ENCODE data around the gene ASTN2.

ASTN2 gene

DNA sequence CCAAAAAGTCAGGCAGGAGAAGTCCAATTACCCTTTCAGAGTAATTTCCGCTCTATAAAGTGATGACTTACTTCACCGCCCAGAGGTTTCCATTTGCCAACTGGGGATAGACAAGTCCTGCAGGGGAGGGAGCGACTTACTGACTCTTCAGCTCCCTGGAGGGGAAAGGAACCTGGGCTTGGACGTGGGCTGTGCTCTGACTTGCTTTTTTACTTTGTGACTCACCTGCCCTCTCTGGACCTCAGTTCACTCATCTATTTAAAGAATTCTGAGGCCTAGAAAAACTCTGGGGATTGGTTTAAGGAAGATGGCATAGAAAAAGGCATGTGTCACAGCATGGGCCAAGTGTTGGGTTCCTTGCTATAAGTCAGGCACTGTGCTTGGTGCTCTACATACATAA is 908.2 kb downstream of the ASTN2 start:
- Histone ChIP-seq H3K27me3 (ENCODE audit: insufficient read depth, low read length) (no peaks in the 10 kb centered on the region), H3K4me3 (ENCODE audit: low read length) (no peak overlapping the region), H3K36me3 (ENCODE audit: insufficient read depth, low read length) (no peaks in the 10 kb centered on the region), H2AFZ (ENCODE audit: low read depth, low read length) (no peak overlapping the region), H3K4me1 (ENCODE audit: insufficient read depth, low read length) (no peaks in the 10 kb centered on the region), H3K9me3 (ENCODE audit: low read length) (no peaks in the 10 kb centered on the region)

DNA sequence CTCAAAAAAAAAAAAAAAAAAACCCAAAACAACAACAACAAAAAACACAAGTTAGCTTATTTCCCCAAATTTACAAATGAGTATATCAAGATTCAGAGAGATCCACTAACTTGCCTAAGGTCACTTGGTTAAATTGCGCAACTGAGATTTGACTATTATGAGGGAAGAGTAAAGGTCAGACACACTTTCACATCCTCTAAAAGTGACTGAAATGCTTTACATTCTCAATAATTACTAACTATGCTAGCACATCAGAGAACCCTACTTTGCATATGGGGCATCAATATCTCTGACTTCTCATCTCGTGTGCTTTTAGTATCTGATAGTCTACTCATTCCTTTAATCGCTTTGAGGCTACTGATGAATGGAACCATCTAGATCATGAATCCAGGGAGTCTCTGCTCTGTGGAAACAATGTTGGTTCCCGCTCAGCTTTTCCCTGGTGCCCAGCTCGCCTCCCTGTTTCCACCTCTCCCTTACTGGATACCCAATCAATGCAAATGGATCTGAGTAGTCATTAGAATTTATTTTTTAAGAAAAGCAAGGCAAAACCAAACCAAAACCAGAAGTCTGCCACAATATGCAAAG is 909.9 kb downstream of the ASTN2 start:
- no peak overlapping the region for H3K4me3 ChIP-seq (ENCODE audit: low read length)
- no peak overlapping the region for H2AFZ ChIP-seq (ENCODE audit: low read depth, low read length)
- H3K4me1 ChIP-seq (ENCODE audit: insufficient read depth, low read length): peaks cover 3% of the 10 kb centered on the region
- H3K27me3 ChIP-seq (ENCODE audit: insufficient read depth, low read length): no peaks in the 10 kb centered on the region
- no peaks in the 10 kb centered on the region for H3K36me3 ChIP-seq (ENCODE audit: insufficient read depth, low read length)
- no peaks in the 10 kb centered on the region for H3K9me3 ChIP-seq (ENCODE audit: low read length)

DNA sequence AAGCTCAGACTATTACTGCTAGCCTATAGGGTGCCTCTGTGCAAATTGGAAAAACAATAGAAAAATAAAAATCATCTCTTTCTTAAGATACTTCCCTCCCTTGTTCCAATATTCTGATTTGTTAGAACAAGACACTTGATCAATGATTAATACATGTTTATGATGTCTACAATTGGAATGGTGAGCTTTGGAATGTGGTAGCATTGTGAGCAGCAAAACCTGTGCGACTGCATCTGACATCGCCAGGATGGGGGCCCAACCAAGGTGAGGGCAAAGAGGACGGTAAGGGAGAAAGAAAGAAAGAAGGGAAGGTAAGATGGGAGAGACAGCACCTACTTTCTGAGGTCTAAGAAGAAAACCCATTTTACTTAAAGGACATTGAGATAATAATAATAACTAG is 910.8 kb downstream of the ASTN2 start:
- Histone ChIP-seq H3K27me3 (ENCODE audit: insufficient read depth, low read length) (no peaks in the 10 kb centered on the region), H3K4me3 (ENCODE audit: low read length) (no peak overlapping the region), H3K4me1 (ENCODE audit: insufficient read depth, low read length) (peaks cover 4% of the 10 kb centered on the region), H3K9me3 (ENCODE audit: low read length) (no peaks in the 10 kb centered on the region), H3K36me3 (ENCODE audit: insufficient read depth, low read length) (no peaks in the 10 kb centered on the region), H2AFZ (ENCODE audit: low read depth, low read length) (no peak overlapping the region)

DNA sequence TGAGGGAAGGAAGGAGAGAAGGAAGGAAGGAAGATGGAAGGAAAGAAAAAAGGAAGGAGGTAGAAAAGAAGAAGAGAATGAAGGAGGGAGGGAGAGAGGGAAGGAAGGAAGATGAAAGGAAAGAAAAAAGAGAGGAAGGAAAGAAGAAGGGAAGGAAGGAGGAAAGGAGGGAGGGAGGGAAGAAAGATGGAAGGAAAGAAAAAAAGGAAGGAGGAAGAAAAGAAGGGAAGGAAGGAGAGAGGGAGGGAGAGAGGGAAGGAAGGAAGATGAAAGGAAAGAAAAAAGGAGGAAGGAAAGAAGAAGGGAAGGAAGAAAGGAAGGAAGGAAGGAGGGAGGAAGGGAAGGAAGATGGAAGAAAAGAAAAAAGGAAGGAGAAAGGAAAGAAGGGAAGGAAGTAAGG is 912.1 kb downstream of the ASTN2 start:
- Histone ChIP-seq H2AFZ (ENCODE audit: low read depth, low read length) (no peak overlapping the region), H3K36me3 (ENCODE audit: insufficient read depth, low read length) (no peaks in the 10 kb centered on the region), H3K27me3 (ENCODE audit: insufficient read depth, low read length) (no peaks in the 10 kb centered on the region), H3K4me1 (ENCODE audit: insufficient read depth, low read length) (peaks cover 4% of the 10 kb centered on the region), H3K4me3 (ENCODE audit: low read length) (no peak overlapping the region), H3K9me3 (ENCODE audit: low read length) (no peaks in the 10 kb centered on the region)

GRCh38 chr9:116501871-116502270 is 913.0 kb downstream of the ASTN2 start:
- Histone ChIP-seq H3K9me3 (ENCODE audit: low read length) (no peaks in the 10 kb centered on the region), H3K4me3 (ENCODE audit: low read length) (no peak overlapping the region), H3K4me1 (ENCODE audit: insufficient read depth, low read length) (peaks cover 4% of the 10 kb centered on the region), H3K36me3 (ENCODE audit: insufficient read depth, low read length) (no peaks in the 10 kb centered on the region), H2AFZ (ENCODE audit: low read depth, low read length) (no peak overlapping the region), H3K27me3 (ENCODE audit: insufficient read depth, low read length) (no peaks in the 10 kb centered on the region)

DNA sequence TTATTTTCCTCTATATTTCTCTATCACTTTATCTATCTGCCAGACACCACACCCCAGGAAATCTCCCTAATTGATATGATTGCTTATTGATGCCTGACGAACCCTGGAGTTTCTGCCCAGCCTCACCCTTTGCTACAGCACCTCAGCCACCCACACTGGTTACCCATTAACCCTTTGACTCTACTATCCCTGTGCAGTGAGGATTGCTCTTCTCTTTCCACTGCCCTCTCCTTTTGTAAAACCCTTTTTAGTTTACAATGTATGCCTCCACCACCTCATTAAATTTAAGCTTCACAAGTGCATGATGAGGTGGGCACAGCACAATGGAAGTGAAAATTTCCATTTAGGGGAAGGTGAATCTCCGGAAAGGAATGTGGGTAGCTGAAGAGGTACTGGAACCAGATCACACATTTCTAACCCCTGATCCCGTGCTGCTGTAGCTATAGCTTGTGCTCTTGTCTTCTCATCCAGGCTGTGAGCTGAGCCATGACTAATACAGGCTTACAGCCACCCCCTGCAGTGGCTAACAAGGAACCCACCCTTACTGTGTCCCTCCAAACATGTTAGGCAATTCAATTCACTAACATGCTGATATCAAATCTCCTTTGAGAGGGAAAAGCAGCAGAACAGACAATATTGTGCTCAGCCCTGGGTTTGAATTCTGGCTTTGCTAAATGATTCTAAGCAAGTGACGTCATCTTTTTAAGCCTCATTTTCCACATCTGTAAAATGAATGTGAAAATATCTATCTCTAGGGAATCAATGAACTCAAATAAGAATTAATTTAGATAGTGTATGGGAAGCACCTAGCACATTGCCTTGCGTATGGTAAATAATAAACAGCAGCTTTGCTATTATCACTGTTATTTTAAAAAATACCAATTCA is 914.6 kb downstream of the ASTN2 start:
- Histone ChIP-seq H3K4me3 (ENCODE audit: low read length) (no peak overlapping the region), H3K27me3 (ENCODE audit: insufficient read depth, low read length) (no peaks in the 10 kb centered on the region), H3K9me3 (ENCODE audit: low read length) (no peaks in the 10 kb centered on the region), H2AFZ (ENCODE audit: low read depth, low read length) (no peak overlapping the region), H3K4me1 (ENCODE audit: insufficient read depth, low read length) (peaks cover 4% of the 10 kb centered on the region), H3K36me3 (ENCODE audit: insufficient read depth, low read length) (no peaks in the 10 kb centered on the region)

- H3K27me3 ChIP-seq (ENCODE audit: insufficient read depth, low read length): no peaks in the 10 kb centered on the region
- peaks cover 4% of the 10 kb centered on the region for H3K4me1 ChIP-seq (ENCODE audit: insufficient read depth, low read length)
- H3K4me3 ChIP-seq (ENCODE audit: low read length): no peak overlapping the region
- H3K9me3 ChIP-seq (ENCODE audit: low read length): no peaks in the 10 kb centered on the region
- H3K36me3 ChIP-seq (ENCODE audit: insufficient read depth, low read length): no peaks in the 10 kb centered on the region
- no peak overlapping the region for H2AFZ ChIP-seq (ENCODE audit: low read depth, low read length)
Measured at GRCh38 chr9:116499434-116499833, 915.4 kb downstream of the ASTN2 start.

GRCh38 chr9:116497095-116497890 is 917.6 kb downstream of the ASTN2 start:
- Histone ChIP-seq H3K4me1 (ENCODE audit: insufficient read depth, low read length) (peaks cover 4% of the 10 kb centered on the region), H3K9me3 (ENCODE audit: low read length) (no peaks in the 10 kb centered on the region), H3K36me3 (ENCODE audit: insufficient read depth, low read length) (no peaks in the 10 kb centered on the region), H3K4me3 (ENCODE audit: low read length) (no peak overlapping the region), H2AFZ (ENCODE audit: low read depth, low read length) (no peak overlapping the region), H3K27me3 (ENCODE audit: insufficient read depth, low read length) (no peaks in the 10 kb centered on the region)

DNA sequence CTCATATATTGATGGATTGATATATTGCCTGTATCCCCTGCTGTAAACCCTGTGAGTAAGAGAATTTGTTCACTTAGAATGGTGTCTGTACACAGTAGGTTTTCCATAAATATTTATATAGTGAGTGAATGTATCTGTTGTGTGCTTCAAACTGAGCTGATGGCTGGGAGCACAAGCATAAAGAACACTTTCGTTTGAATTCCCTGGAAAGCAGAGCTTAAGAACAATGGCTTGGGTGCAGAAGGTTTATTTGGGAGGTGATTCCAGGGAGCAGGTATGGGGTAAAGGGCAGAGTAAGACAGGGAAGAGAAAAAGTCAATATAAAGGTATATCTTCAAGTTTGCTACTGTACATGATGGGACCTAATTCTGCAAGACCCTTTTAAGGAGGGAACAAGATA is 918.7 kb downstream of the ASTN2 start:
- Histone ChIP-seq H3K27me3 (ENCODE audit: insufficient read depth, low read length) (no peaks in the 10 kb centered on the region), H3K36me3 (ENCODE audit: insufficient read depth, low read length) (no peaks in the 10 kb centered on the region), H3K9me3 (ENCODE audit: low read length) (no peaks in the 10 kb centered on the region), H3K4me1 (ENCODE audit: insufficient read depth, low read length) (peaks cover 4% of the 10 kb centered on the region), H2AFZ (ENCODE audit: low read depth, low read length) (no peak overlapping the region), H3K4me3 (ENCODE audit: low read length) (no peak overlapping the region)

- H3K4me3 ChIP-seq (ENCODE audit: low read length): no peak overlapping the region
- no peaks in the 10 kb centered on the region for H3K27me3 ChIP-seq (ENCODE audit: insufficient read depth, low read length)
- H3K4me1 ChIP-seq (ENCODE audit: insufficient read depth, low read length): peaks cover 4% of the 10 kb centered on the region
- no peaks in the 10 kb centered on the region for H3K36me3 ChIP-seq (ENCODE audit: insufficient read depth, low read length)
- no peaks in the 10 kb centered on the region for H3K9me3 ChIP-seq (ENCODE audit: low read length)
- H2AFZ ChIP-seq (ENCODE audit: low read depth, low read length): no peak overlapping the region
Measured at GRCh38 chr9:116495725-116496124, 919.1 kb downstream of the ASTN2 start.

- no peak overlapping the region for H3K4me3 ChIP-seq (ENCODE audit: low read length)
- no peaks in the 10 kb centered on the region for H3K9me3 ChIP-seq (ENCODE audit: low read length)
- no peaks in the 10 kb centered on the region for H3K27me3 ChIP-seq (ENCODE audit: insufficient read depth, low read length)
- H3K36me3 ChIP-seq (ENCODE audit: insufficient read depth, low read length): no peaks in the 10 kb centered on the region
- H3K4me1 ChIP-seq (ENCODE audit: insufficient read depth, low read length): peaks cover 2% of the 10 kb centered on the region
- no peak overlapping the region for H2AFZ ChIP-seq (ENCODE audit: low read depth, low read length)
Measured at GRCh38 chr9:116494815-116495634, 919.8 kb downstream of the ASTN2 start.

GRCh38 chr9:116493183-116493860 is 921.5 kb downstream of the ASTN2 start:
- Histone ChIP-seq H3K4me1 (ENCODE audit: insufficient read depth, low read length) (no peaks in the 10 kb centered on the region), H3K9me3 (ENCODE audit: low read length) (no peaks in the 10 kb centered on the region), H3K4me3 (ENCODE audit: low read length) (no peak overlapping the region), H3K36me3 (ENCODE audit: insufficient read depth, low read length) (no peaks in the 10 kb centered on the region), H3K27me3 (ENCODE audit: insufficient read depth, low read length) (no peaks in the 10 kb centered on the region), H2AFZ (ENCODE audit: low read depth, low read length) (no peak overlapping the region)
